HG03175 (cell line): ENCODE measurements around the gene C16orf54.
A peak's percentile ranks its signal among the peaks of the same experiment; 100 is the strongest.
"Not testable (repeated sequence)": the region's sequence is repeated elsewhere in the genome, so short reads cannot be mapped to it uniquely, and the experiment has no call there.

ENCODE experiments used
- ATAC-seq: cut with Tn5 transposase; IDR thresholded peaks from one replicate; pipeline ENCODE4 v1.9.1; 2021; ENCODE audit warnings: mild to moderate bottlenecking, moderate library complexity; ENCODE audit not compliant: unreplicated experiment

The C16orf54 gene

DNA sequence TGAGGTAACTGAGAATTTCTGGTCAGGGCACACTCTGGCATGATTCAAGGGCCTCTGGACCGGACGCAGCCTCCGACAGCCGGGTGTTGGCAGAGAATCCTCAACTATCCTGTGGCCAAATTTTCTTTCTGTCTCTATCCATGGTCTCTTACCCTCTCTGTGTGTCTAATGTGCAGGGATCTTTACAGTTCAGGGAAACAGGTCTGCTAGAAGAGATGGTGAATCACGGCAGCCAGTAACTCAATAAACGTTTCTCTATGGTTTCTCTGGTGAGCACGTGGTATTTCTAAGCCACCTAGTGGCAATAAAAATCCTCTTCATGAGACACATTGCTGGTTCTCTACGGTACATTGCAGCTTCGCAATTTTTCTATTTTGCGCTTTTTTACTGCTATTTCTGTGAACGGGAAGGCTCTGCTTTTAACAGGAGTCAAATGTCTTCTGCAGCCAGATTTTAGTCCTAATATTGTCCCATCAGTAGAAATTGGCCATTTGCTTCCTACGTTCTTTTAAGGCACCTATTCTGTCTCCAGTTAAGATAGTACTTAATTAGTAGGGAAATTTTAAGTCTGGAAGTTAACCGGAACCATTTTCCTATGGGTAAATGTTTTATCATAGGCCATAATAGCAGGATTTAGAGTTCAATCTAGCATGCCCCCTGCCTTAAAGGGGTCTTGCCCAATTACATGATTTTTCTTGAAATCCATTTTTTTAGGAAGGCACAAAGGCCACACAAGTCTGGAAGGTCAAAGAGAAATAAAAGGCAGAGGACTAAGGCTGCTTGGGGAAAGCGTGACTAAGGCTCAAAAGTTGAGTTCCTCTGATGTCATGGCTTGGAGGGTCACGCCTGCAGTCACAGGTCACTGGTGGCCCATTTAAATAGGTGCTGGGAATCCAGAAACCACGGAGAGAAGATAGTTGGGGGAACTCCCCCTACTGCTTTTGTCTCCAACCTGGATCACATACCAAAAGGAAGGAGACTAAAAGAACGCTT is 35.3 kb downstream of the C16orf54 start:
- ATAC-seq, result no peak

DNA sequence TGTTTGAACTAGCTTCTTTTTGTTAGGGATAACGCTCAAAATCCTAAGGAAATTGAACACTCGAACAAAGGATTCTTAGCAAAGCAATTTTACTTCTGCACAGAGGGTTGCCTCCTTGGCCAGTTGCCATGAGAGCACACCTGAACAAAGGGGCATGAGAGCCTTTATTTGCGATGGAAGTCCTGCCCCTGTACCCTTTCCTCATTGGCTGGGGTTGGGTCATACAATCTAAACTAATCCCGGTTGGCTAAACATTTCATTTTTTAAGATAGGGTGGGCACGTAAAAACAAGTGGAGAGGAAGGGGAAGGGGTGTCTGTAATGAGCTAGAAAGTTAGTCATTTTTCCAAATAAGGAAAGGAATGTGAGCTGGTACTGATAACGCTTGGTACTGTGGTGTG is 36.1 kb downstream of the C16orf54 start:
- not testable (repeated sequence) for ATAC-seq

DNA sequence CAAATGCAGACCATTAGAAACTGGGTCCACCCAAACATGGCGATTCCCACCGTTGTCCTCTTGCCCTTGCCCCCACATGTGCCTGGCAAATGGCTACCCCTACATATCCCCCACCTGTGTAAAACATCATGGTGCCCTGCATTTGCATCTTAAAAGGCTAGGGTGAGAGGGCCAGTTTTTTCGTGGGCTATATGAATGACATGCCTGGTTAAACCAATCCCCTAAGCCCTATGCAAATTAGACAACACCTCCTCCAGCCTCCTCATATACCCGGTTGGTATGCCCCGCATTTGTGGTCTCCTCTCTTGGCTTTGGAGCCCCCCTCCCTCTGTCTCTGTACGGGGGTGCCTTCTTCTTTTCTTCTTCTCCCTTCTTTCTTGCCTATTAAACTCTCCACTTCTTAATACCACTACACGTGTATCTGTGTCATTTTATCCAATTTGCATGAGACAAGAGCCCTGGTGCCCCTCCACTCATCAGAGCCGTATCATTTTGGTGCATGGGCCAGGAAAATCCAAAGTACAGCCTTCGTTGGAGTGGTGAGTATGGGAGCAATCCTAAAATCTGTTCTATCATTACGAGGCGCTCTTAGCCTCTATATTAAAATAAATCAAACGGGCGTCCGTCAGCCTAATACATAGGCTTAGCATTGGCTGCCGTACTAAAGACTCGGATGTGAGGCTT is 36.7 kb downstream of the C16orf54 start:
- no peak for ATAC-seq

DNA sequence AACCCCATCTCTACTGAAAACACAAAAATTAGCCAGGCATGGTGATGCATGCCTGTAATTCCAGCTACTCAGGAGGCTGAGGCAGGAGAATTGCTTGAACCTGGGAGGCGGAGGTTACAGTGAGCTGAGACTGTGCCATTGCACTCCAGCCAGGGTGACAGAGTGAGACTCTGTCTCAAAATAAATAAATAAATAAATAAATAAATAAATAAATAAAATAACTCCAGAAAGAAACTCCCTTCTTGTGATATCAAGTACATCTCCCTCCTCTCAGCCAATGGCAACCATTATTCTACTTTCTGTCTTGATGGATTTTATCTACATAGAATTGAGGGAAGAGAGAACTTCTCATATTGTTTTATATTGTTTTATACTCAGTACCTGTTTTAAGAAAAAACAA is 38.6 kb downstream of the C16orf54 start:
- ATAC-seq, result not testable (repeated sequence)

DNA sequence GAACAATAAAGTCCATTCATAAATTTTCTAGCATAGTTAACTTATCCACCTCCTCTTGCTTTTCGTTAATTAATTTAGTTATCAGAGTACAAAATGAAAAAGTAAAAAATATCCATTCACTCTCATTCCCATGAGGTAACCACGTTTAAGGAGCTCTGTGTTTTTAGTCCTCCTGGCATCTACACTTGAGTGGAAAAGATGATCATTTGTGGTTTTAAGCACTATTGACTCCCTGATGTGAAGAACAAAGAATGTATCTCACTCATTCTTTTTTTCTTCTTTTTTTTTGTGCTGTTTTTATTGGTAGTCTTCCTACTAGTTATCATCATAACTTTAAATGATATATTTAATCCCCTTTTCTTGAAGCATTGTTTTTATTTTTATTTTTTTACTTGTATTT is 40.8 kb downstream of the C16orf54 start:
- ATAC-seq, result no peak

DNA sequence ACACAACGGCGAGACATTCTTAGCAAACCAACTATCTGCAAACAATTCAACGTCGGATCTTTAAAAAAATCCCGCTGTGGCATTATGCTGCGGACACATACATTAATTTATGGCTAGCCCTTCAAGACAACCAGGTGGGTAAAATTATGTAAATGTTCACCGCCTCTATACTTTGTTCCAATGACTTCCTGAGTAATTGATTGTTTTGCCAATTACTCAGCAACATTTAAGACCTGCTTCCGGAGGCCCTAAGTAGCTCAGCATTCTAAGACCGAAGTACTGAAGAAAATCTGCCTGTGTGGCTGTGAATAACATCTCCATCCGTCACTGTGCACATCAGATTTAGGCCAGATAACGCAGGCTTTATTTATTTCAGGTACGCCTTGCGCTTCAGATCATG is 43.5 kb downstream of the C16orf54 start:
- ATAC-seq, result peak; percentile 52

DNA sequence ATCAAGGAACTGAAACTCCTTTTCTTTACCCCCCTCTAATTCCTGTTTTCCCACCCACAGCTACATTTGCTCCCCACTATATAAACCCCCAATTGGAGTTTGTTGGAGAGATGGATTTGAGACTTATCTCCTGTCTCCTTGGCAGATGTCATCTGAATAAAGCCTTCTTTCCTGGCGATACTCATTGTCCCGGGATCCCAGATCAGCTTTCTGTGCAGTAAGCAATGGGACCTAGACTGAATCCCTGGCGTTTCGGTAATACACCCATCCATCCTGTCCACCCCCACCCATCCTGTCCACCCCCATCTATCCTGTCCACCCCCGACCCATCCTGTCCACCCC is 44.6 kb downstream of the C16orf54 start:
- ATAC-seq, result no peak

DNA sequence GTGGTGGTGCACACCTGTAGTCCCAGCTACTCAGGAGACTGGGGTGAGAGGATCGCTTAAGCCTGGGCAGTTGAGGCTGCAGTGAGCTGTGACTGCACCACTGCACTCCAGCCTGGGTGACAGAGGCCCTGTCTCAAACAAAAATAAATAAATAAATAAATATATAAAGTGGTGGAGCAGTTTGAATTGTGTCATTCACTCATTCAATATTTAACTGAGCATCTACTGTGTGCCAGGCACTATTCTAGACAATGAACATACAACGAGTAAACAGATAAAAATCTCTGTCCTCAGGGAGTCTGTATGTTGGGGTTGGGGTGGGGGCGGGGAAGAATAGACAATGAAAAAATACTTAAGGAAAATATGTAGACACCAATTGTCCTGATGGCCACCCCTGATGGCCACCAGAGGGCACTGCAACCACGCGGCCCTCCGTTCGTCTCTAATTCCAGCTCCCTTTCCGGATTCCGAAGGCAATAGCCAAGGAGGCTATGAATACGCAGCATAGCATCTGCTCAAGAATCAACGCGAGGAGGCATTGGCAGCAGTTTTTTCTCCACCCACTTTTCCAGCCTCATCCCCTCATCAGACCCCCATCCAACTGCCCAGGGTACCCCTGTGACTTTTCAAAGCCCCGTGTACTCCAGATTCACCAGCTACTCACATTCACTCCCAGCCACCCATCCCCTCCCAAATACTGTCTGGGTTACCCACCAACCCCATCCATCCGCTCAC is 45.4 kb downstream of the C16orf54 start:
- ATAC-seq, result no peak

DNA sequence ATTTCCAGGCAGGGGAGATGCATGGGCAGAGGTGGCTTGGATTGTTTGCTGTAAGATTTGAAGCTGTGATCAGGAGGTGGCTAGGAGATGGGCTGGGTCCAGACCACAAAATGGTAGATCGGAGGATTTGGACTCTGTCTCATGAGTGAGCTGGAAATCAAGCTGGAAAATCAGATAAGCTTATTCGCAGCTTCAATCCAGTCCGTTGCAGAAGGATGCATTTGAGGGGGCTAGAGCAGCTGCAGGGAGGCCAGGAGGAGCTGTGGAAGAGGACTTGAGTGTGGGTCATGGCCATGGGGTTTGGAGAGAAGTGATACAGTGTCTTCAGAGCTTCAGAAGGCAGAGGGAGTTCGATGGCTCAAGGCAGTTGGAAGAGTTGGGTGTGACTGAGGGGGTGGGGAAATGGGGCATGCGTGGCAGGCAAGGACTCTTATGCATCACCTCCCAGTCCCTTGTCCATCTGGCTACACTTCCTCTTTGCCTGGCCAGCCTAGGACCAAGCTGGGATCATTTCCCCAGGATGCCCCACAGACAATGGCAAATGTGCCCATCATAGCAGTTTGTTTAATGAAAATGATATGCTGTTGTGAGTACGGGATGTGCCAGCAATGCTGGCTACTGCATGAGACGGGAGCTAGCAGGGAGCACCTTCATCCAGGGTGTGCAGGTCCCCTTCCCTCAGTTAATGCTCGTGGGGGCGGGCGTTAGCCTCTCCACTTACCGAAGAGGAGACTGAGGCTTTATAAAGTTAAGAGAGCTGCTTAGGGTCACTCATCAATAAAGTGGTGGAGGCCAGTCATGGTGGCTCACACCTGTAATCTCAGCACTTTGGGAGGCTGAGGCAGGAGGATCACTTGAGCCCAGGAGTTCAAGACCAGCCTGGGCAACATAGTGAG is 46.2 kb downstream of the C16orf54 start:
- ATAC-seq, result no peak

DNA sequence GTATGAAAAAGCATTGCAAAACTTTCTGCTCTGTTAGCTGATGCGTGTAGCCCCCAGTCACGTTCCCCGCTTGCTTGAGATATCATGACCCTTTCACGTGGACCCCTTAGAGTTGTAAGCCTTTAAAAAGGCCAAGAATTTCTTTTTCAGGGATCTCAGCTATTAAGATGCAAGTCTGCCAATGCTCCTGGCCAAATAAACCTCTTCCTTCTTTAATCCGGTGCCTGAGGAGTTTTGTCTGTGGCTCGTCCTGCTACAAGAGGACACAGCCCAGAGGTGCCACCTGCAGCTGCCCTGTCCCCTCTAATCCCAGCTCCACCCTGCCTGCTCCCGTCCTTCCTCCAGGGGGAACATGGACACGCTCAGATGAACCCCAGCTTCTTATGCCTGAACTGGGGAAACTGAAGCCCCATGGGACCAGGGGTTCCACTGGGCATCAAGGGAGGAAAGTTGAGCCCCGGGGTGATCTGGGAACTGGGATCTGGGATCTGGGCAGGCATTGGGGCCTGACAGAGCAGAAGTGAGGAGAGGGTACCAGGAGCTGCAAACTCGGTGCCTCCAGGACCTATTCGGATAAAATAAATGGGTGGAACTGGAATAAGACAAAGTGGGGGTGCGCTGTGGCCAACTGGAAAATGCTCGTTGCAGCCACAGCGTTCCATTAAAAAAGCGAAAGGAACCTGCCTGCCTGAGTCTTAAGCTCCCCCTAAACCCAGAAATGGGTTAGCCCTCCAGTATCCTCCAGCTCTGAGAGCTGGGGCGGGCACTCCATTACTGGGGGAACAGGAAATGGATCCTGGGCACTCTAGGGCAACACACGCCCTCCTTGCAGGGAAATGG is 47.1 kb downstream of the C16orf54 start:
- no peak for ATAC-seq

DNA sequence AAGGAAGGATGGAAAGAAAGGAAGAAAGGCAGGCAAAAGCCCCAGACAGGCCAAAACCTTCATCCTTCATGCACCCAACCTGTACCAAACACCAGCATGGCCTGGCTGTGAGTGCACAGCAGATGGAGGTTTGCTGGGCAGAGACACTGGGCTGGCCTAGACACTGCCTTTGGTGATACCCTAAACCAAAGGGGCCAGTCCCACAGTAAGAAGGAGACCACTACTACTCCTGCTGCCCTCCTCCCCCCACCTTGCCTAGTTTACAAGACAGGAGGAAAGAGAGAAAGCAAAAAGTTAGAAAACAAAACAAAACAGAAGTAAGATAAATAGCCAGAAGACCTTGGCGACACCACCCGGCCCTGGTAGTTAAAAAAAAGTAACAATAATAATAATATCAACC is 47.7 kb downstream of the C16orf54 start:
- no peak for ATAC-seq

DNA sequence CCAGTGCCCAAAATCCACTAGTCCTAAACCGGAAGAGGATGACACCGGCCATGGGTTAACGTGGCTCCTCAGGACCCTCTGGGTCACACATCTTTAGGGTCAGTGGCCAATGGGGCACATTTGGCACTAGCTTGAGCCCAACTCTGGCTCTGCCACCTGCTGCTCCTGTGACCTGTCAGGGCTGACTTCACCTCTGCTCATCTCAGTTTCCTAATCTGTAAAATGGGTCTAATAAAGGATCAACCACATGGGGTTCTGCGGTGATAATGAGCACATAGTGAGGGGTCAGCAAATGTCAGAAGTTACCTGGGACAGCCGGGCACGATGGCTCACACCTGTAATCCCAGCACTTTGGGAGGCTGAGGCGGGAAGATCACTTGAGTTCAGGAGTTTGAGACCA is 48.4 kb downstream of the C16orf54 start:
- no peak for ATAC-seq

DNA sequence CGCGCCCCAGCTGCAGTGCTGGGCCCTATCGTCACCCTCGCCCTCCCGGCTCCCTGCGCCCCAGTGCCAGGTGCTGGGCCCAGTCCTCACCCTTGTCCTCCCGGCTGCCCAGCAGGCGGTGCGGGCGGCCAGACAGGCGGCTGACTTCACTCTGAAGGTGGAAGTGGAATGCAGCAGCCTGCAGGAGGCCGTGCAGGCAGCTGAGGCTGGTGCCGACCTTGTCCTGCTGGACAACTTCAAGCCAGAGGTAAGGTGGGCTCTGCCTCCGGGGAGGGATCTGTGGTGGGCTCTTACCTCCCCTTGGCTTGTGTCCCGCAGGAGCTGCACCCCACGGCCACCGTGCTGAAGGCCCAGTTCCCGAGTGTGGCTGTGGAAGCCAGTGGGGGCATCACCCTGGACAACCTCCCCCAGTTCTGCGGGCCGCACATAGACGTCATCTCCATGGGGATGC is 48.9 kb downstream of the C16orf54 start:
- no peak for ATAC-seq

DNA sequence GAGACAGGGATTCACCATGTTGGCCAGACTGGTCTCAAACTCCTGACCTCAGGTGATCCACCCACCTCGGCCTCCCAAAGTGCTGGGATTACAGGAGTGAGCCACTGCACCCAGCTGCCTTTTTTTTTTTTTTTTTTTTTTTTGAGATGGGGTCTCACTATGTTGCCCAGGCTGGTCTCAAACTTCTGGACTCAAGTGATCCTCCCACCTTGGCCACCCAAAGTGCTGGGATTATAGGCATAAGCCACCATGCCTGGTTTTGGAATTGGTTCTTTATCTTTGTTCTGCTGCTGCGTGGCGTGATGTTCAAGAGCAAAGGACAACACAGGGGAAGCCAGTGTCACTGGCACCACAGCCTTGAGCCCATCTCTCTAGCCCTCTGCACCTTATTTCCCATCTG is 50.1 kb downstream of the C16orf54 start:
- ATAC-seq, result not testable (repeated sequence)

DNA sequence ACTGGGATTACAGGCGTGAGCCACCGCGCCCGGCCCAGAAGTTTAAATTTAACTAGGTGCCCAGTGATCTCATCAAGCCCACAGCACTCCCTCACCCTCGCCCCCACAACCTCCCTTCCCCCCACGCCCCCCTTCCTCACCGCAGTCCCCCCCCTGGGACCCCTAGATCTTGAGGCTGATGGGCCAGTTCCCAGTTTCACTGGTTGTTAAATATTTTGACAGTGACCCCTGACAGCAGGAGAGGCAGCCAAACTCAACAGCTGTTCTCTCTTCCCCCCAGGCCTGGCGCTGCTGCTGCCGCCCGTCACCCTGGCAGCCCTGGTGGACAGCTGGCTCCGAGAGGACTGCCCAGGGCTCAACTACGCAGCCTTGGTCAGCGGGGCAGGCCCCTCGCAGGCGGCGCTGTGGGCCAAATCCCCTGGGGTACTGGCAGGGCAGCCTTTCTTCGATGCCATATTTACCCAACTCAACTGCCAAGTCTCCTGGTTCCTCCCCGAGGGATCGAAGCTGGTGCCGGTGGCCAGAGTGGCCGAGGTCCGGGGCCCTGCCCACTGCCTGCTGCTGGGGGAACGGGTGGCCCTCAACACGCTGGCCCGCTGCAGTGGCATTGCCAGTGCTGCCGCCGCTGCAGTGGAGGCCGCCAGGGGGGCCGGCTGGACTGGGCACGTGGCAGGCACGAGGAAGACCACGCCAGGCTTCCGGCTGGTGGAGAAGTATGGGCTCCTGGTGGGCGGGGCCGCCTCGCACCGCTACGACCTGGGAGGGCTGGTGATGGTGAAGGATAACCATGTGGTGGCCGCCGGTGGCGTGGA is 51.2 kb downstream of the C16orf54 start:
- no peak for ATAC-seq

DNA sequence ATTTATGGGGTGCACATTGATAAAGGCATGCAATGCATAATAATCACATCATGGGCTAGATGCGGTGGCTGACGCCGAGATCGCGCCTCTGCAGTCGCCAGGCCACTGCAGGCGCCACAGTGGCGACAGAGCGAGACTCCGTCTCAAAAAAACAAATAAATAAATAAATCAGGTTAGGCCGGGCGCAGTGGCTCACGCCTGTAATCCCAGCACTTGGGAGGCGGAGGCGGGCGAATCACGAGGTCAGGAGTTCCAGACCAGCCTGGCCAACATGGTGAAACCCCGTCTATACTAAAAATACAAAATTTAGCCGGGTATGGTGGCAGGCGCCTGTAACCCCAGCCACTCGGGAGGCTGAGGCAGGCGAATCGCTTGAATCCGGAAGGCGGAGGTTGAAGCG is 53.2 kb downstream of the C16orf54 start:
- ATAC-seq, result not testable (repeated sequence)
